GM19099 (cell line): Measurements from ENCODE around the gene COL20A1.

ENCODE experiments used
- POLR2A ChIP-seq: IDR thresholded peaks from 3 replicates; pipeline ENCODE4 v1.6.1; 2011; ENCODE audit warnings: low read depth; ENCODE audit not compliant: insufficient read length; ENCODE audit errors: extremely low read depth

COL20A1 gene

DNA sequence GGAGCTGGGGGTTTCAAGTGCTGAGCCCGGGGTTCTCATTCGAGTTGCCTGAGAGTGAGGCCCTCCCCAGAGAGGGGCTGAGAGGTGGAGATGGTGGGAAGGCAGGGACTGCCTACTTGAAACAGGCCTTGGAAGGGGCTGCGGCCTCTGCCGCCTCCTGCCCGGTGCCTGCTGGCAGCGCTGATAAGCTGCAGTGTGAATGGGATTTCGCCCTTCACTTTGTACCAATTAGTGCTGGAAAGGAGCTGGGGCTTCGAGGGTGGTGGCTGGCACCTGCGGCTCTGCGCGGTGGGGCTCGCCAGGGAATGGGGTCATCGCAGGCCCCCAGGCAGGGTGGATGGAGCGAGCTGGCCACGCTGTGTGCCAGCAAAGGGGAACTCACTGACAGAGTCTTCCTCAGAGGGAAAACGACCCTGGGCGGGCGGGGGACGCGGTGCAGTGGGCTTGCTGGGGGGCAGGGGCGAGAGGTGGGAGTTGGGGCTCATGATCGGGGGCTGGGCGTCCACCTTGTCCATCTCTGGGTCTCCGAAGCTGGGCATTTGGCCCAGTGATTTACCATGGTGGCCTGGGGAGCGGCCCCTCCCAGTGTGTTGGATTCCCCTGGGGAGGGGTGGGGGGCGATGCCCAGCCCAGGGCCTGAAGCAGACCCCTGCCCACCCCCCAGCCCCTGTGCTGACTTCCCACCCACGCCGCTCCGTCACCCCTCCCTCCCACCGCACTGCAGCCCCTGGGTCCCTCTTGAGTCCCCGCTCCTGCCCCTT, 22.9 kb downstream of the COL20A1 start:
- no peak for TF ChIP-seq POLR2A

DNA sequence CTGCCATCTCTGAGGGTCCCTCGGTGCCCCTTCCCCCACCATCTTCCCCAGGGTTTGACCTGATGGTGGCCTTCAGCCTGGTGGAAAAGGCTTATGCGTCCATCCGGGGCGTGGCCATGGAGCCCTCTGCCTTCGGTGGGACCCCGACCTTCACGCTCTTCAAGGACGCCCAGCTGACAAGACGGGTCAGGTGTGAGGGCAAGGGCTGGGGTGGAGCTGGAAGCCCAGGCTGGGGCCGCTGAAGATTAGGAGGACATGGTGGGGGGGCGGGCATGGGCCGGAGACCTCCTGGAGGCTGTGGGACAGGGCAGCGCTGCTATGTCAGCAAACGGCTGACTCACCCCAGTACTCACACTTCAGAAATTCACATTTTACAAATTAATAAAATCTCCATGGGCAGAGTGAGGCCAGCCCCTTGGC, 23.5 kb downstream of the COL20A1 start:
- TF ChIP-seq POLR2A: no peak

DNA sequence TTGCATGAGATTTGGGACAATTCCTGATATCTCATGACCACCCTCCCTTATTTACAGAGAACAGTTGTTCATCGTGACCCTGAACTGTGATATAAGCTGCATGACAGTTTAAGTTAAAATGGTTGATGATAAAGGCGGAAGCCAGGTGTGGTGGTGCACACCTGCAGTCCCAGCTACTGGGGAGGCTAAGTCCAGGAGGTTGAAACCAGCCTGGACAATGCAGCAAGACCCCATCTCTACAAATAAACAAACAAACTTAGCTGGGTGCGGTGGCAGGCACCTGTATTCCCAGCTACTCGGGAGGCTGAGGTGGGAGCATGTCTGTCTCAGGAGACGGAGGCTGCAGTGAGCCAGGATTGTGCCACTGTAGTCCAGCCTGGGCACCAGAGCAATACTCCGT, 24.1 kb downstream of the COL20A1 start:
- no peak for TF ChIP-seq POLR2A

DNA sequence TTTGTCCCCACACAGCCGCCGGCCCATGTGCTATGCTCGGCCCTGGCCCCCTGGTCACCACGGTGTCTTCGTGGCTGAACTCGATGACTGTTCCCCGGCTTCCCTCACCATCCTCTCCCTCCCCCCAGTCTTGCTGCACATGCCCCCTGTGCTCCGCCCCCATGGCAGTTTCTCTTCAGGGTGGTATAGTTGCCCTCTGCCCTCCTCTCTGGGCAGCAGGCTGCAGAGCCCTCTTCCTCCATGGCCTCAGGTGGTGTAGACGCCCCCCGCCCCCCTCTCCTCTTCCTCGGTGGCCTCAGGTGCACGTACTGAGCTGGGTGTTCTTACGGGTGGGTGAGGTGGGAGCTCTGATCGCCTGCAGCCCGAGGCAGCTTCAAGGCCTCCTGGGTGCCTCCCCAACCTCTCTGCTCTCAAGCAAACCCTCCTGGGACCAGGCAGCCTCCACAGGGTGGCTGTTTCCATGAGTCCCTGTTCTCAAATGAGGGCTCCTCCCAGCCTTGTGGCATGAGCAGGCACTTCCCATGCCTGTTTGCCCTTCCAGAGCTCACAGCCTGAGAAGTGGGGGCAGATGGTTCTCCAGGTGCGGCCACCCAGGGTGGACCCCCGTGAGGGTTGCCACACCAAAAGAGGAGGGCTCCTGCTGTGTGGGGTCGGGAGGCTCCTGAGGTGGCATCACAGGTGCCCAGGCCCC, 24.8 kb downstream of the COL20A1 start:
- no peak for TF ChIP-seq POLR2A

DNA sequence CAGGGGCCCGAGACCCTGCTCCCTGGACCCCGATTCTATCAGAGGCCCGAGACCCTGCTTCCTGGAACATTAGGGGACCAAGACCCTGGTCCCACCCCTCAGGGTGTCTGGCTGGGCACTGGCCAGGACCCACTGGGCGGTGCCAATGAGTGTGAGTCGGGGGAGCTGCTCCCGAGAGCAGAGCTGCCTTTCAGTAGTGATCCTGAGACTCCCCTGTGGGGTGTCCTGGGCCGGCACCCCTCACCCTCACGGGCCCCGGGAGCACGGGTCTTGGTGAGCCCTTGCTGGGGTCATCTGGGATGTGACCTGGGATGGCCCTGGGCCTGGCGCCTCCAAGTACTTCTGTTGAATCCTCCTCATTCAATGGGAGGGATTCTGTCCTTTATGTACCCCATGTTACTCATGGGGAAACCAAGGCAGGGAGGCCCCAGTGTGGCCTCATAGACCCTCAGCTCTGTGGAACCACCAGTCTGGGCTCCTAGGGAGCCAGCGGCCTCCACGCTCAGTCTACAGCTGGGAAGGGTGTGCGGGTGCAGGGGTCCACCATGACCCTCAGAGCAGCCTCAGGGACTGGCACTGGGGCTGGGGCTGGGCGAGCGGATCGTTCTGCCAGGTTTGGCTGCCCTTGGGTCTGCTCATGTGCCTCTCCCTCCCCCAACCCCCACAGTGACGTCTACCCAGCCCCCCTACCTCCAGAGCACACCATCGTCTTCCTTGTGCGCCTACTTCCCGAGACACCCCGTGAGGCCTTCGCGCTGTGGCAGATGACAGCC, 25.6 kb downstream of the COL20A1 start:
- no peak for TF ChIP-seq POLR2A

DNA sequence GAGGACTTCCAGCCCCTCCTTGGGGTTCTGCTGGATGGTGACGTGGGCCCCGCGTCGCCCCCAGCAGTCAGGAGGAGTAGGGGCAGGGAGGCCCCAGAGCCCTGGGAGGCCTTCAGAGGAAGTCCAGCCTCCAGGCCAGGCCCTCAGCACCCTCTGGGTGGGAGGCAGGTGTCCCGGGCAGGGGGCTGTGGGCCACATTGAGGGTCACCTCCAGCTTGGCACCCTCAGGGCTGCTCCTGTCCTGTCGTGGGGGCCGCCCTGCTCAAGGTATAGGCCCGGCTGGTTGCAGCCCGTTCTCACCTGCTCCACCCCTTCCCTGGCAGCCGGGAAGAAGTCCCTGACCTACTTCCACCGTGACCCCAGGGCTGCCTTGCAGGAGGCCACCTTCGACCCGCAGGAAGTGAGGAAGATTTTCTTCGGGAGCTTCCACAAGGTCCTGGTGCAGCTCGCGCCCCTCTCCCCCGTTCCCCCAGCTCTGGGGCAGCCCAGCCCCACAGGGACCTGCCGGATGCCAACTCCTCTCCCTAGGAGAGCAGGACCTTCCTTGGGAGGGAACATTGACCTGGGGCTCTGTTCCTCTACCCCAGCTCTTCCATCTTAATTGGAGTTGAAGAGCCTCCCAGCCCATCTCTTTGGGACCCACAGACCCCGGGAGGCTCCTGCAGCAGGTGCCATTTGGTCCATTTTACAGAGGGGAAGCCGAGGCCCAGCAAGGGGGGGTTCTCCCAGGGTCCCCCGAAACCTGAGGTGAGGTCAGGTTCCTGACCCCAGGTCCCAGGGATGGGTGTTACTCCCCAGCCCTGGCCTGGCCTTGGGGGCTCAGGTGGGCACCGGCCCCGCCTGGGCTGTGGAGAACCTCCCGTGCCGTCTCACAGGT, 26.4 kb downstream of the COL20A1 start:
- no peak for TF ChIP-seq POLR2A

DNA sequence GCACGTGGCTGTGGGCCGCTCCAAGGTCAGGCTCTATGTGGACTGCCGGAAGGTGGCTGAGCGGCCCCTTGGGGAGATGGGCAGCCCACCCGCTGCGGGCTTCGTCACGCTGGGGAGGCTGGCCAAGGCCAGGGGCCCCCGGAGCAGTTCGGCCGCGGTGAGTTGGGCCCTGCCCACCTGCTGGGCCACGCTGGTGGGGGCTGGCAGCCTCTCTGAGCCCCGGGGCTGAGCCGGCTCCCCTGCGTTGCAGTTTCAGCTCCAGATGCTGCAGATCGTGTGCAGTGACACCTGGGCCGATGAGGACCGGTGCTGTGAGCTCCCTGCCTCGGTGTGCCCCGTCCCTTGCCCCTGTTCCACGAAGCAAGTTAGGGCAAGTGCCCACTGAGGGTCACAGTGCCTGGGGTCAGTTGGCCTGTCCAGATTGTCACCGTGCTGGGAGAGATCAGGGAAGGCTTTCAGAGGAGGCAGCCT, 27.1 kb downstream of the COL20A1 start:
- no peak for TF ChIP-seq POLR2A

DNA sequence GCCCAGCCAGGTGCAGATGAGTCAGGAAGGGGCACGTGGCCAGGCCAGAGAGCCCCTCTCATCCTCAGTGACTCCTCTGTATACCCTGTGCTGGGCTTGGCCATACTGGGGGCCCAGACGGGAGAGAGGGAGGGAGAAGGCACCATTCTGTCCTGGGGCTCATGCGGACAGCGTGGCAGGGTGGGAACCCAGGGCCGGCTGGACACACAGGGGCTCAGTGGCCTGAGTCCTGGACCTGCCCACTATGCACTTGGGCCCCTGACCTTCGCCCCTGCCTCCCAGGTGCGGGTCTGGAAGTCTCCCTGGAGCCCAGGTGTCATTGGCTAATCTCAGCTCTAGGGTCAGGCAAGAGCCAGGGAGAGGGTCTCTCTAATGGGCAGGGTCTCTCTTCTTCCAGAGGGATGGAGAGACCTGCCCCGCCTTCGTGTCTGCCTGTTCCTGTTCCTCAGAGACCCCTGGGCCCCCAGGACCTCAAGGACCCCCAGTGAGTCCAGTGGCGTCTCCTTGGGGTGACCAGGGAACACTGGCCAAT, 27.7 kb downstream of the COL20A1 start:
- TF ChIP-seq POLR2A: no peak

DNA sequence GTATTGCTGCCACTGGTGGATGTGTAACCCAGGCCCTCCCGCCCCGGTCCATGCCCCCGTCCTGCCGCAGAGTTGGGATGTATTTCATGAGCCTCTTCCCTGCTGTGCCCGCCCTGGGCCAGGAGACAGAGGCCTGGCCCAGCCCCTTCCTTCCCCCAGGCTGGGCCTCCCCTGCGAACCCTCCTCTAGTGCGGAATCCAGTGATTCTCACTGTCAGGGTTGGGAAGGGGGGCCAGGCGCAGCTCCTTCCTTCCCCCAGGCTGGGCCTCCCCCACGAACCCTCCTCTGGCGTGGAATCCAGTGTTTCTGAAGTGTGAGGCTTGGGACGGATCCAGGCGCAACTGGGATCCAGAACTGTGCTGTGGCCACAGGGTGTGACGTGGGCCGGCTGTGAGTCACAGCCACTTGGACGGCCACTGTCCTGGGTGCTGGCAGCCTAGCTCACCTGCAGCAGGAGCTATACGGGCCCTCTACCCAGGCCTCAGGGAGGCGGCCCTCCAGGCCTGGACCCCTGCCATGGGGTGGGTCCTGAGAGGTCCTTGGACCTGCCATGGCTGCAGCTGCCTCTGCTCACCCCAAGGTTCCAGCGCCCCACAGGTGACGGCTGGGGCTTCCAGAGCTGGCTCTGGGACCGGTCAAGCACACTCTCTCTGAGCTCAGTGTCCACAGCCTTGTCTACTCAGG, 28.3 kb downstream of the COL20A1 start:
- TF ChIP-seq POLR2A: no peak

DNA sequence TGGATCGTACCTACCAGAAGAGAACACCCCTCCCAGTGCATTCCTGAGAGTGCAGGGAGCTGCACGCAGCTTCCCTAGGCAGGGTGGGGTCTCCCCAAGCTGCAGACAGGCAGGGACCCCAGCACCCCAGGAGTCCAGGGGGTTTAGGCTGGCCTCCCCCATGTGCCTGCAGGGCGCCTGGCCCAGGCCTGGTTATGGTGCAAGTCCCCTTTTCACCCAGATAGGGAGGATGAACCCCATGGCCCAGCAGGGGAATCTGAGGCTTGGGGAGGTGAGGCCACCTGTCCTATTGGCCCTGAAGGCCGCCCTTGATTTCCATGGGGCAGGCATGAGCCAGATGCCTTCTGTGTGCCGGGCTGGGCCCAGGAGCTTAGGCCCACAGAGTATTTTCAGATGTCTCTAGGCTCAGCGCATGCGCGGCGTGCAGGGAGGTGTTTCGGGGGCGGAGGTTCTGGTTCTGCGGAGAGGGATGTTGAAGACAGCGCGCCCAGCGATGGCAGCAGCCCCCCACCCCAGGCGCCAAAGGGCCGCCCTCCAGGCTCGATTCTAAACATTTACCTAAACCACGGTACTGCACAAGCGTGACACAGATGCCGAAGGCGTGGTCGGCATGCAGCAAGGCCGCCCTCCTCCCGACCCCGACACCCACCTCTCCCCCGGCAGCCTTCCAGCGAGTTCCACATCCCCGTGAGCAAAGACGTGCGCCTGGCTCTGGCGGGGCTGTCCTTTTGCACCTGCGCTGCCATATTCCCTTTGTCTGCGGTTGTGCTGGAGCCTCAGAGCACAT, 29.4 kb downstream of the COL20A1 start:
- TF ChIP-seq POLR2A: no peak

DNA sequence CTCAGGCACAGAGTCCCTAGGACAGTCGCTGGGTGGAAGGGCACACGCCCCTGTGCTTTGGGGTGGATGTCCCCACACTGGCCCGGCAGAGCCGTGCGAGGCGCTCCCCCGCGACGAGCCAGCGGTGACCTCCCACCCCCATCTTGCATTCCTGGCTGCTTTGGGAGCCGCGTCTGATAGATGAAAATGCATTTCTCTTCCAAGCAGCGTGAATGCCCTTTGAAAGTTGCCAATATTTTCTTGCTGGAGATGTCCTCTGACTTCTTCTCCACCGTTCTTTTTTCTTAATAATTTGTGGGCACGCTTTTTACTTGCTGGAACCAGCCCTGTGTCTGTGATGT, 29.9 kb downstream of the COL20A1 start:
- no peak for TF ChIP-seq POLR2A

DNA sequence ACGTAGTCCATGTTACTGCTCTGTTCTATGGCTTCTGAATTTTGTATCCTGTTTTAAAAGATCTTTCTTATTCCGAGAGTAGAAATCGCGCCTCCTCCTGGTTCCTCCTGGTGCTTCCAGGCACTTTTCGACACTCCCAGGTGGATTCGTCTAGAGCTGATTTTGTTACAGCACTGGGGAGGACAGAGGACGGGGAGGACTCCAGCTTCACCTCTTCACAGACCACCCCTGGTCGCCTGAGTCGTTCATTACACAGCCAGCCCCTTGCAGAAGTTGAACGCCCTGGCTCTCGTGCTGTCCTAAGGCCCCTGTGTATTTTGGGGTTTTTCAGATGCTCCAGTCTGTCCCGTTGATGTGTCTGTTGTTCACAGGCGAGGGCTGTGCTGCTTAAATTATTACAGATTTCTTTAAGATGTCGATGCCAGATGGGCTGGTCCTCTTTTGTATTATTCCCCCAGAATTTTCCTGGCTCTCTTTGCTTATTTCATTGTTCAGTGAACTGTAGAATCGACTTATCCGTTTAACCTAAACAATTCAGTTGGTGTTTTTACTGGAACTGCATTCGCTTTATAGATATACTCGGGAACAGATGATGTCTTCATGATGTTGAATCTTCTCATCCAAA, 30.5 kb downstream of the COL20A1 start:
- TF ChIP-seq POLR2A: no peak

DNA sequence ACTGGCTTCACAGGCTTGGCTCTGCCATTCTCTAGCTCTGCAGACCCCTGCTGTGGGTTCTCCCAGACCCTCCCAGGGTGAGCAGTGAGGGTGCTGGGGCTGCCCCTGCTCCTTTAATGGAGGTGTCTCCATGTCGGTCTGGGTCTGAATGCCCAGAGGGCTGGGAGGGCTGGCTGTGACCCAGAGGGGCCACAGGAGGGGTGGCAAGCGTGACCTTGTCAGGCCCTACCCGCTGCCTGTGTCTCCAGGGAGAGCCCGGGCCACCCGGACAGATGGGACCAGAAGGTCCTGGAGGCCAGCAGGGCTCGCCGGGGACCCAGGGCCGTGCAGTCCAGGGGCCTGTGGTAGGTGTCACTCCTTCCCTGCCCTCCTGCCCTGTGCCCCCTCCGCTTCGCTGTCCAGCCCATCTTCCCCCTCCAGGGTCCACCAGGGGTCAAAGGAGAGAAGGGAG, 32.1 kb downstream of the COL20A1 start:
- no peak for TF ChIP-seq POLR2A
